ENCODE results near the gene ASTN2. TPM values are rescaled to one million over a fixed set of nuclear protein-coding genes. Genes with fewer than 3 reads are reported as not detected.

ASTN2 gene
- total and polyA plus RNA-seq, 7 experiments from 2014 or later, result 2.2 to 5.3 (median 4.0) TPM

DNA sequence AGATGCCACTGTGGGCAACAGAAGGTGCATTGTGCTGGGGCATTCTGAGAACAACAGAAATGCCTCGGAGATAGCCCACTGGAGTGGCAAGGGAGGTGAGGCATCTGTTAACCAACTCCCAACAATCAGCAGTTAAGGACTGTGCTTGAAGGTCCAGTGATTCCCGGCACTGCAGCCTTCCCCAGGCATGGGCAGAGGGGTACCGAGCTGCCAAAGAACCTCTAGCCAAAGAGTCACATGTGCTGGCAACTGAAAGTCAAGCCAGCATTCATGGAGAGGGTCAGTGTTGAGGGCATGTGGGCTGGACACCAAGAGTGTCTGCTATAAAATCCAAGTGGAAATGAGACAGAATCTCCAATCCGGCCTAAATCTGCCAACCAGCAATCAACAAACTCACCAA is 149.6 kb downstream of the ASTN2 start:
- H3K27ac ChIP-seq (ENCODE audit: low read depth, low read length), result no peak overlapping the region
- POLR2A ChIA-PET, result no interaction called here
- no peaks in the 10 kb centered on the region for H3K27me3 ChIP-seq (ENCODE audit: control insufficient read depth in 2 of 2, insufficient read depth in 2 of 2, low read length in 2 of 2)
- Mint-ChIP-seq H3K36me3 (no peaks in the 10 kb centered on the region), H3K4me1 (no peaks in the 10 kb centered on the region), H3K27me3 (peaks cover 0 to 4% (median 0%) of the 10 kb centered on the region in 5 donors), H3K27ac (no peak overlapping the region), H3K4me3 (no peak overlapping the region), H3K9me3 (peaks cover 0 to 8% (median 0%) of the 10 kb centered on the region in 11 donors)
- intact Hi-C loops (cut with micrococcal nuclease), result no loop called here
- no peaks in the 10 kb centered on the region for H3K36me3 ChIP-seq (ENCODE audit: control insufficient read depth in 2 of 3, insufficient read depth in 3 of 3, low read length in 3 of 3)
- no peaks in the 10 kb centered on the region for H3K9me3 ChIP-seq (ENCODE audit: control insufficient read depth in 2 of 3, low read length in 3 of 3)
- no peak overlapping the region for H3K4me3 ChIP-seq (ENCODE audit: low read length)
- DNase-seq (no peak), ATAC-seq (no peak)
- no peaks in the 10 kb centered on the region for H3K4me1 ChIP-seq (ENCODE audit: control insufficient read depth in 2 of 2, insufficient read depth in 2 of 2, low read length in 2 of 2)
- CTCF ChIA-PET, result no interaction called here

DNA sequence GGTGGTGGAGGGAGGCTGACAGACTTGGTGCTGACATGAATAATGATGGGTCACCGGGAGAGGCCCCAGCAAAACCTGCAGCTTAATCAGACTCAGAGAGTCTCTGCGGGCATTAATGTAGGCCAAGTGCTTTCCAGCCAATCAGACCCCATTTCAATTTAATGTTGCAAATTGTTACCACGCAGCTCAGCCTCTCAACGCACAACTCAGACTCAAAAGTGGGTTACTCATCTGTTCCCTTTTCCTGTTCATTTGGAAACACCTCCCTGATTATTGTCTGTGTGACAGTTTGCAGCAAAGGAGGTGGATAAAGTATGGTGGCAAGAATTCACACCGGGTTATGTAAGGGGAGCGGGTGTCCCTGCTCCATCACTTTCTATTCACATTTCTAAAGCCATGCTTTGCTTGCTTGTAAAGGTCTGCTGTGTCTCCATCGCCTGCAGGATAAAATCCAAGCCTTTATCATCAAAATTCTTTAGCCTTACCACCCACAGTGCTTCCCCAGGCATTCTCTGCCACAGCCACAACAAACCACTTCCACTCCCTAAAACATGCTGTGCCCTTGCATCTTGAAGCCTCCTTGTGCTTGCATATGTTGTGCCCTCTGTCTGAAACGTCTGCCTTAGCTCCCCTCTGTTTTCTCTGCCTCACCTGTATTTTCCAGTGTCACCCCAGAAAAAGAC is 156.5 kb downstream of the ASTN2 start:
- Histone ChIP-seq H3K36me3 (ENCODE audit: control insufficient read depth in 2 of 3, insufficient read depth in 3 of 3, low read length in 3 of 3) (no peaks in the 10 kb centered on the region), H3K9me3 (ENCODE audit: control insufficient read depth in 2 of 3, low read length in 3 of 3) (no peaks in the 10 kb centered on the region), H3K27ac (ENCODE audit: low read depth, low read length) (no peak overlapping the region), H3K4me1 (ENCODE audit: control insufficient read depth in 2 of 2, insufficient read depth in 2 of 2, low read length in 2 of 2) (no peaks in the 10 kb centered on the region), H3K27me3 (ENCODE audit: control insufficient read depth in 2 of 2, insufficient read depth in 2 of 2, low read length in 2 of 2) (no peaks in the 10 kb centered on the region), H3K4me3 (ENCODE audit: low read length) (no peak overlapping the region)
- Mint-ChIP-seq H3K27me3 (no peaks in the 10 kb centered on the region), H3K9me3 (peaks cover 0 to 9% (median 2%) of the 10 kb centered on the region in 11 donors), H3K4me3 (no peak overlapping the region), H3K4me1 (no peaks in the 10 kb centered on the region), H3K36me3 (no peaks in the 10 kb centered on the region), H3K27ac (no peak overlapping the region)
- ChIA-PET POLR2A (no interaction called here), CTCF (no interaction called here)
- DNase-seq, result no peak
- ATAC-seq, result no peak
- intact Hi-C loops (cut with micrococcal nuclease), result no loop called here

DNA sequence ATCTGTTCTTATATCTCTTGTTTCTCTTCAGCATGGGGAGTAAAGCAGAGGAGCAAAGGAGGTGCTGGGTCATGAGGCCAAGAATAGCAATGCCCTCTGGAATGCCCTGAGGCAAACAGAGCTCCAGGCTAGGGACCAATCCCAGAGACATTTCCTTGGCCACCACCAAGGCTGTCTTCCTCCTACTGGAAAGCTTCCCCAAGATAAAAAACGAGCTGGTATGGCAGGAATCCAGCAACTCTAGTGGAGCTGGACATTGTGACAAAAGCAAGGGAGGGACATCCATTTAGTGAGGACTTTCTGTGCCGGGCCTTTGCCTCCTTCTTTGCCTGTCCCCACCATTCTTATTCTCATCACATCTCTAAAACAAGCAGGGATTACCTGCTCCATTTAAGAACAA is 161.6 kb downstream of the ASTN2 start:
- Mint-ChIP-seq H3K4me1 (no peaks in the 10 kb centered on the region), H3K4me3 (no peak overlapping the region), H3K27me3 (peaks cover 0 to 5% (median 0%) of the 10 kb centered on the region in 5 donors), H3K27ac (no peak overlapping the region), H3K36me3 (no peaks in the 10 kb centered on the region), H3K9me3 (peaks cover 0 to 14% (median 2%) of the 10 kb centered on the region in 11 donors)
- ATAC-seq (no peak), DNase-seq (no peak)
- Histone ChIP-seq H3K36me3 (ENCODE audit: control insufficient read depth in 2 of 3, insufficient read depth in 3 of 3, low read length in 3 of 3) (no peaks in the 10 kb centered on the region), H3K27ac (ENCODE audit: low read depth, low read length) (no peak overlapping the region), H3K4me1 (ENCODE audit: control insufficient read depth in 2 of 2, insufficient read depth in 2 of 2, low read length in 2 of 2) (no peaks in the 10 kb centered on the region), H3K27me3 (ENCODE audit: control insufficient read depth in 2 of 2, insufficient read depth in 2 of 2, low read length in 2 of 2) (no peaks in the 10 kb centered on the region), H3K9me3 (ENCODE audit: control insufficient read depth in 2 of 3, low read length in 3 of 3) (no peaks in the 10 kb centered on the region), H3K4me3 (ENCODE audit: low read length) (no peak overlapping the region)
- intact Hi-C loops (cut with micrococcal nuclease), result no loop called here
- ChIA-PET CTCF (no interaction called here), POLR2A (no interaction called here)

DNA sequence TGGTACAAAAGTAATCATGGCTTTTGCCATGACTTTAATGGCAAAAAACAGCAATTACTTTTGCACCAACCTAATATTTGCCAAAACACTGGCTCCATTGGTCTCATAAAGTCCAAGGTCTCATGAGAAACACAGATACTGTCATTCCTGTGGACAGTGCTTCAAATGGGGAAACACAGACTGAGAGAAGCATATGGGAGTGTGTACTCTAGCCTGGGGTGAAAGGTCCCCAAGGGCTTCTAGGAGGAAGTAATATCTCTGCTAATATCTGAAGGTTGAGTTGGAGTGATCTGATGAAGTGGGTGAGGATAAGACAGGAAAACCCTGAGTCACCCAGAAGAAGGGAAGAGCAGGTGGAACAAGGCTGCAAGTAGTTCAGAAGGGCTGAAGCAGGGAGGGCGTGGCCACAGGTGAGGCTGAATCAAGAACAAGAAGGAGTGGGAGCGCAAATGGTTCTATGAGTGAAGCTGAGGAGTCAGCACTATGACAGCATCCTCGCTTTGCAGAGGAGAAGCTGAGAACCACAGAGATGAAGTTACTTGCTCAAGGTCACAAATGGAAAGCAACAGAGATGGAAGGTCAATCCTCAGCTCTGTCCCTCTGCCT is 164.1 kb downstream of the ASTN2 start:
- intact Hi-C loops (cut with micrococcal nuclease), result no loop called here
- H3K36me3 Mint-ChIP-seq, result peaks cover 0 to 3% (median 0%) of the 10 kb centered on the region in 5 donors
- no peak overlapping the region for H3K4me3 Mint-ChIP-seq
- H3K27ac ChIP-seq (ENCODE audit: low read depth, low read length), result no peak overlapping the region
- ChIA-PET CTCF (no interaction called here), POLR2A (no interaction called here)
- no peak for ATAC-seq
- H3K4me1 Mint-ChIP-seq, result no peaks in the 10 kb centered on the region
- no peak overlapping the region for H3K4me3 ChIP-seq (ENCODE audit: low read length)
- no peaks in the 10 kb centered on the region for H3K9me3 ChIP-seq (ENCODE audit: control insufficient read depth in 2 of 3, low read length in 3 of 3)
- no peaks in the 10 kb centered on the region for H3K27me3 ChIP-seq (ENCODE audit: control insufficient read depth in 2 of 2, insufficient read depth in 2 of 2, low read length in 2 of 2)
- peaks cover 0 to 5% (median 0%) of the 10 kb centered on the region in 5 donors for H3K27me3 Mint-ChIP-seq
- H3K36me3 ChIP-seq (ENCODE audit: control insufficient read depth in 2 of 3, insufficient read depth in 3 of 3, low read length in 3 of 3), result no peaks in the 10 kb centered on the region
- no peak for DNase-seq
- no peaks in the 10 kb centered on the region for H3K4me1 ChIP-seq (ENCODE audit: control insufficient read depth in 2 of 2, insufficient read depth in 2 of 2, low read length in 2 of 2)
- H3K27ac Mint-ChIP-seq, result no peak overlapping the region
- H3K9me3 Mint-ChIP-seq, result peaks cover 0 to 19% (median 4%) of the 10 kb centered on the region in 11 donors

DNA sequence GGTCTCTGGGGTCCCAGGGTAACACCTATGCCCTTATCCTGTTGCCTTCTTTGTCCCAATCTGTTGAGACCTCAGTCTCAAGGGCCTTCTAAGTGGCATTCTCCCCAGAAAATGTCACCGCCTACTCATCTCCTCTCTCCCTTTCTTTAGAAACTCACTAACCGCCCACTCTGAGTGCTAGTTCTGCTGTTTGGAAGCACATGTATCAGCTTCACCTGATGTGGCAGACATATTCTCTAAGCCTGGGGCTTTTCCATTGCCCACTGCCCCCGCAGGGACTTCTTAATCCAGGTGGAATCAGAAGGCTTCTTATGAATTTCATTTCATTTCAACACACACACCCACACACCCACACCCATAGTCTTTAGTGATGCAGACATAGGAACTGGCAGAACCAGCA is 165.1 kb downstream of the ASTN2 start:
- no peak overlapping the region for H3K27ac Mint-ChIP-seq
- intact Hi-C loops (cut with micrococcal nuclease), result no loop called here
- H3K27me3 ChIP-seq (ENCODE audit: control insufficient read depth in 2 of 2, insufficient read depth in 2 of 2, low read length in 2 of 2), result no peaks in the 10 kb centered on the region
- no peak overlapping the region for H3K4me3 Mint-ChIP-seq
- no peaks in the 10 kb centered on the region for H3K36me3 ChIP-seq (ENCODE audit: control insufficient read depth in 2 of 3, insufficient read depth in 3 of 3, low read length in 3 of 3)
- H3K27me3 Mint-ChIP-seq, result peaks cover 0 to 5% (median 0%) of the 10 kb centered on the region in 5 donors
- ChIA-PET CTCF (no interaction called here), POLR2A (no interaction called here)
- ATAC-seq (no peak), DNase-seq (no peak)
- H3K4me1 ChIP-seq (ENCODE audit: control insufficient read depth in 2 of 2, insufficient read depth in 2 of 2, low read length in 2 of 2), result no peaks in the 10 kb centered on the region
- no peaks in the 10 kb centered on the region for H3K9me3 ChIP-seq (ENCODE audit: control insufficient read depth in 2 of 3, low read length in 3 of 3)
- peaks cover 0 to 22% (median 4%) of the 10 kb centered on the region in 11 donors for H3K9me3 Mint-ChIP-seq
- no peak overlapping the region for H3K27ac ChIP-seq (ENCODE audit: low read depth, low read length)
- H3K4me3 ChIP-seq (ENCODE audit: low read length), result no peak overlapping the region
- no peaks in the 10 kb centered on the region for H3K4me1 Mint-ChIP-seq
- H3K36me3 Mint-ChIP-seq, result peaks cover 0 to 5% (median 0%) of the 10 kb centered on the region in 5 donors

DNA sequence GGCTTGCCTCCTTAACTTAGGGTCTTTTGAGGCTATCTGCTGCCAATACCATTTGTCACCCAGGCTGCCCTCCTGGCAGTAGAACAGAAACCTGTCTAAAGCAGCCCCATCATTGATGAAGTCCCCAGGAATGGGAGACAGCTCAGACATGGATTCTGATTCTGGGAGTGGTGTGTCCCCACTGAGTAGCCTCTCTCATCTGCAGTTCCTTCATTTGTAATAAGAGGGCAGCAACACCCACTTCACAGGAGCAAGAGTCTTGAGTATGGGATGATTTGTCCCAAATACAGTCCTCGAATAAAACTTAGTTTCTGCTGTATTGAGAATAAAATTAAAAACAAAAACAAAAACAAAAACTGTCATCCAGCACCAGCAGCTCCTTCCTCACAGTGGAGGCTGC is 167.6 kb downstream of the ASTN2 start:
- Mint-ChIP-seq H3K4me1 (no peaks in the 10 kb centered on the region), H3K4me3 (no peak overlapping the region), H3K9me3 (peaks cover 0 to 22% (median 4%) of the 10 kb centered on the region in 11 donors), H3K27me3 (peaks cover 0 to 5% (median 0%) of the 10 kb centered on the region in 5 donors), H3K27ac (no peak overlapping the region), H3K36me3 (peaks cover 0 to 5% (median 0%) of the 10 kb centered on the region in 5 donors)
- no peak for DNase-seq
- no peak for ATAC-seq
- ChIA-PET CTCF (no interaction called here), POLR2A (no interaction called here)
- H3K9me3 ChIP-seq (ENCODE audit: control insufficient read depth in 2 of 3, low read length in 3 of 3), result no peaks in the 10 kb centered on the region
- H3K4me1 ChIP-seq (ENCODE audit: control insufficient read depth in 2 of 2, insufficient read depth in 2 of 2, low read length in 2 of 2), result no peaks in the 10 kb centered on the region
- no peak overlapping the region for H3K4me3 ChIP-seq (ENCODE audit: low read length)
- no peak overlapping the region for H3K27ac ChIP-seq (ENCODE audit: low read depth, low read length)
- H3K36me3 ChIP-seq (ENCODE audit: control insufficient read depth in 2 of 3, insufficient read depth in 3 of 3, low read length in 3 of 3), result no peaks in the 10 kb centered on the region
- intact Hi-C loops (cut with micrococcal nuclease), result no loop called here
- no peaks in the 10 kb centered on the region for H3K27me3 ChIP-seq (ENCODE audit: control insufficient read depth in 2 of 2, insufficient read depth in 2 of 2, low read length in 2 of 2)
